Activated CD8-positive, alpha-beta T cell treated with anti-CD3 and anti-CD28 coated beads for 36 hours (primary cell): ENCODE data around the gene RRP1. TPM values are rescaled to one million over a fixed set of nuclear protein-coding genes. Genes with fewer than 3 reads are reported as not detected.

Source experiments
- ATAC-seq: fragments of 200-7000 bp; cut with Tn5 transposase; one replicate; pipeline ENCODE4 v1.10.0; 2021; ENCODE audit warnings: mild to moderate bottlenecking, moderate library complexity
- CTCF ChIA-PET: fragments of 350-600 bp; sonication (Branson Sonifier 250); formaldehyde crosslinking; loops from one replicate; lab custom pipeline; 2021; ENCODE audit warnings: antibody characterized with exemption; lab: Charles Lee
- POLR2A ChIA-PET: fragments of 350-600 bp; sonication (Branson Sonifier 250); formaldehyde crosslinking; loops from one replicate; lab custom pipeline; 2021; ENCODE audit warnings: antibody characterized with exemption; lab: Charles Lee
- DNase-seq: peaks from one replicate; pipeline ENCODE4 v3.0.0-alpha.2; 2020
- H3K27ac Mint-ChIP-seq: one replicate; pipeline ENCODE4 v1.8.0; 2021; ENCODE audit warnings: mild to moderate bottlenecking, mixed read lengths
- H3K27me3 Mint-ChIP-seq: one replicate; pipeline ENCODE4 v1.8.0; 2021; ENCODE audit warnings: mixed read lengths
- H3K36me3 Mint-ChIP-seq: one replicate; pipeline ENCODE4 v1.8.0; 2021; ENCODE audit warnings: low read depth, mixed read lengths
- H3K4me1 Mint-ChIP-seq: one replicate; pipeline ENCODE4 v1.8.0; 2021; ENCODE audit warnings: low read depth, mixed read lengths
- H3K4me3 Mint-ChIP-seq: one replicate; pipeline ENCODE4 v1.8.0; 2021; ENCODE audit warnings: mild to moderate bottlenecking, moderate library complexity, mixed read lengths
- H3K9me3 Mint-ChIP-seq: one replicate; pipeline ENCODE4 v1.8.0; 2021; ENCODE audit warnings: mixed read lengths
- CTCF ChIP-seq: fragments of 200-600 bp; IDR thresholded peaks from one replicate; pipeline ENCODE4 v1.8.0; 2022; ENCODE audit warnings: antibody characterized with exemption, mild to moderate bottlenecking
- intact Hi-C: fragments of 100-400 bp; cut with micrococcal nuclease; formaldehyde crosslinking; loops from one replicate; pipeline ENCODE4 v1.10.0; 2022
- total RNA-seq, 2 experiments: library from RNA; stranded (reverse); gene quantifications; one replicate each; pipeline ENCODE4 v1.2.3, GENCODE V29; 2021

The RRP1 gene
- total RNA-seq, 2 experiments from 2014 or later: 61.1 to 62.9 TPM

- CTCF ChIA-PET: no interaction called here
- no peak overlapping the region for H3K27ac Mint-ChIP-seq
- H3K27me3 Mint-ChIP-seq: no peaks in the 10 kb centered on the region
- no peaks in the 10 kb centered on the region for H3K4me1 Mint-ChIP-seq
- intact Hi-C loops: no loop called here
- DNase-seq (no peak), ATAC-seq (no peak)
- no peak for TF ChIP-seq CTCF
- peaks cover 18% of the 10 kb centered on the region for H3K36me3 Mint-ChIP-seq
- no peak overlapping the region for H3K4me3 Mint-ChIP-seq
- POLR2A ChIA-PET: no interaction called here
- no peaks in the 10 kb centered on the region for H3K9me3 Mint-ChIP-seq
These were observed 30.6 kb upstream of the RRP1 start for GRCh38 chr21:43758811-43759210.

DNA sequence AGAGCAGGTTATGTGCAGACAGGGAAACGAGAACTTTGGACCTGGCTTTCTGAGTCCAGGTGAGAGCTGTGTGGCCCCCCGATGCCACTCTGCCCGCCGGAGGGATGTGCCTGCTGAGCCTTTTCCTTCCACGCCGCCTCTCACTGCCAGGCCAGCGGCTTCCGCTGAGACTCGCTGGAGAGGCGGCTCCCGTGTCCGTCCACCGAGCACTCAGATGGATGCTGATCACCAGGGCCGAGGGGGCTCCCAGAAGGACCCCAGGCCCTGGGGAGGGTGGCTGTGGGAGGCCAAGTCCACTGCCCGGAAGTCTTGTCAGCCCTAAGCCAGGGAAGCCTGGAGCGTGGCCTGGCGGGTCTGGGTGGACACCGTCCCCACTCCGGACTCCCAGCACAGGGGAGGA, 29.7 kb upstream of the RRP1 start:
- CTCF ChIA-PET: no interaction called here
- TF ChIP-seq CTCF: no peak

DNA sequence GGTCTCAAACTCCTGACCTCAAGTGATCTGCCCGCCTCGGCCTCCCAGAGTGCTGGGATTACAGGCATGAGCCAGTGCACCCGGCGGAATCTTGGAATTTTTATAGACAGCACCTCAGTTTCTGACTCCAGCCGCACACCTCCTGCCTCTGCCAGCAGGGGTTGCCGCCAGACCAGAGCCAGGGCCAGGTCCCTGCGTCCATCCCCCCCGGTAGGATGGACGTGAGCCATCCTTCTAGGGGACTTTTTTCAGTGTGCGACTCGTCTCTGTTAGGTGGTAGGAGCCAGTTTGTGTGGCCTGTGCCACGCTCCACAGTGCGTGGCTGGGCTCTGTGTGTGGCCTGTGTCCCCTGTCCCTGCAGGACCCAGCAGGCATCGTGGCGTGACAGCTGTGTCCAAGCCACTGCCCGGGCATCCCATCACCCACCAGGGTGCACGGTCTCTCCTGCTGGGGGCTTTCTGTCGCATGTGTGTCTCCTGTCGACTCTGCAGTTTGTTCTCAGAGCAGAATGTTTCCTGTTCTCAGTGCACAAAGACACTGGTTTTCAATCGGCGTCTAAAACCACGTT, 28.9 kb upstream of the RRP1 start:
- ChIA-PET POLR2A (no interaction called here), CTCF (no interaction called here)
- ATAC-seq (no peak), DNase-seq (no peak)
- intact Hi-C loops: no loop called here
- Mint-ChIP-seq H3K9me3 (no peaks in the 10 kb centered on the region), H3K4me1 (no peaks in the 10 kb centered on the region), H3K27me3 (no peaks in the 10 kb centered on the region), H3K27ac (no peak overlapping the region), H3K4me3 (no peak overlapping the region), H3K36me3 (peaks cover 13% of the 10 kb centered on the region)
- TF ChIP-seq CTCF: no peak

More for the DNA sequence above, 29.7 kb upstream of the RRP1 start:
- Mint-ChIP-seq H3K27me3 (no peaks in the 10 kb centered on the region), H3K9me3 (no peaks in the 10 kb centered on the region), H3K27ac (no peak overlapping the region), H3K4me1 (no peaks in the 10 kb centered on the region), H3K4me3 (no peak overlapping the region), H3K36me3 (peaks cover 13% of the 10 kb centered on the region)
- ATAC-seq: no peak
- DNase-seq: no peak
- intact Hi-C loops: no loop called here
- POLR2A ChIA-PET: no interaction called here

- Mint-ChIP-seq H3K9me3 (no peaks in the 10 kb centered on the region), H3K4me1 (no peaks in the 10 kb centered on the region), H3K4me3 (no peak overlapping the region), H3K27ac (no peak overlapping the region), H3K36me3 (peaks cover 10% of the 10 kb centered on the region), H3K27me3 (no peaks in the 10 kb centered on the region)
- ATAC-seq (no peak), DNase-seq (no peak)
- intact Hi-C loops: no loop called here
- POLR2A ChIA-PET: interaction anchor here (0.9 to 1.3 kb wide), 2 partner anchors 12 to 33 kb away, joined by 3 to 4 read pairs; no protein-coding TSS in a partner anchor
- CTCF ChIA-PET: interaction anchor here (0.6 kb wide), 1 partner anchor 82 kb away, joined by 3 read pairs; no protein-coding TSS in a partner anchor
- no peak for TF ChIP-seq CTCF
These were observed 27.5 kb upstream of the RRP1 start for GRCh38 chr21:43761886-43762285.

GRCh38 chr21:43762303-43763128, 26.9 kb upstream of the RRP1 start:
- intact Hi-C loops: no loop called here
- peaks cover 10% of the 10 kb centered on the region for H3K36me3 Mint-ChIP-seq
- no peak overlapping the region for H3K4me3 Mint-ChIP-seq
- H3K9me3 Mint-ChIP-seq: no peaks in the 10 kb centered on the region
- DNase-seq (no peak), ATAC-seq (no peak)
- H3K4me1 Mint-ChIP-seq: no peaks in the 10 kb centered on the region
- H3K27me3 Mint-ChIP-seq: no peaks in the 10 kb centered on the region
- CTCF ChIA-PET: interaction anchor here (0.6 kb wide), 1 partner anchor 83 kb away, joined by 3 read pairs; no protein-coding TSS in a partner anchor
- TF ChIP-seq CTCF: no peak
- no peak overlapping the region for H3K27ac Mint-ChIP-seq
- POLR2A ChIA-PET: interaction anchor here (1.3 kb wide), 1 partner anchor 34 kb away, joined by 4 read pairs; no protein-coding TSS in a partner anchor
